HepG2 (cell line): Measurements from ENCODE around the gene CARHSP1. TPM values are rescaled to one million over a fixed set of nuclear protein-coding genes. Genes with fewer than 3 reads are reported as not detected.

Experiments used
- FOSL1 ChIP-seq: sonication (generic); formaldehyde crosslinking; IDR thresholded peaks from 2 replicates; pipeline ENCODE4 v1.9.0; 2021; ENCODE audit warnings: missing genetic modification reagents, borderline replicate concordance
- MTA1 ChIP-seq: sonication (generic); formaldehyde crosslinking; IDR thresholded peaks from 2 replicates; pipeline ENCODE4 v1.4.0; 2020; ENCODE audit warnings: missing genetic modification reagents, mild to moderate bottlenecking, borderline replicate concordance
- NR1H2 ChIP-seq: sonication (generic); formaldehyde crosslinking; IDR thresholded peaks from 2 replicates; pipeline ENCODE4 v1.8.1; 2022; ENCODE audit warnings: low read depth, missing genetic modification reagents, borderline replicate concordance
- NRL ChIP-seq: sonication (generic); formaldehyde crosslinking; IDR thresholded peaks from 2 replicates; pipeline ENCODE4 v1.5.0; 2020; ENCODE audit warnings: missing genetic modification reagents, mild to moderate bottlenecking, moderate library complexity, borderline replicate concordance
- PLRG1 ChIP-seq: fragments of 450-650 bp; conservative IDR thresholded peaks from 2 replicates; pipeline ENCODE4 v1.6.1; 2016
- SOX13 ChIP-seq, 3 experiments: fragments of 450-650 bp in 1 of 3; sonication (generic) in 1 of 3; formaldehyde crosslinking in 1 of 3; IDR thresholded peaks in 2 of 3; conservative IDR thresholded peaks in 1 of 3; 2 replicates each; pipeline versions ENCODE4 v1.5.0 to v1.6.1; 2016 to 2020; ENCODE audit warnings: antibody characterized with exemption in 1 of 3, mild to moderate bottlenecking in 1 of 3, missing compliant biosample characterization in 1 of 3, missing genetic modification reagents in 1 of 3, moderate library complexity in 1 of 3
- U2AF2 ChIP-seq: fragments of 200-400 bp; formaldehyde crosslinking; IDR thresholded peaks from 2 replicates; pipeline ENCODE4 v1.6.1; 2017; ENCODE audit warnings: low read depth, mild to moderate bottlenecking, low read length
- ZNF556 ChIP-seq: sonication (generic); formaldehyde crosslinking; IDR thresholded peaks from 2 replicates; pipeline ENCODE4 v1.4.0; 2020; ENCODE audit warnings: mild to moderate bottlenecking, missing genetic modification reagents, borderline replicate concordance
- ZNF674 ChIP-seq: sonication (generic); formaldehyde crosslinking; IDR thresholded peaks from 2 replicates; pipeline ENCODE4 v1.5.0; 2020; ENCODE audit warnings: low read depth, mild to moderate bottlenecking, missing genetic modification reagents
- polyA plus RNA-seq, 8 experiments: library from polyadenylated mRNA; depleted of rRNA in 3 of 8; stranded (reverse) in 7 of 8; unstranded in 1 of 8; fragments of >200 nt; fragmentation: Illumina TruSeq in 4 of 8; extraction: Trizol in 4 of 8; gene quantifications; 2 replicates each; pipeline versions ENCODE4 v1.2.1 to v1.2.3, GENCODE V29; 2011 to 2016; ENCODE audit warnings: low read depth in 4 of 8, missing spikeins in 1 of 8, mixed read lengths in 1 of 8; ENCODE audit not compliant: insufficient read depth in 1 of 8
- total RNA-seq, 5 experiments: library from RNA; depleted of rRNA; stranded (reverse); fragments of >200 nt; fragmentation: Illumina TruSeq; extraction: Trizol; gene quantifications; 2 replicates each; pipeline ENCODE4 v1.2.3, GENCODE V29; 2016; ENCODE audit warnings: low read depth in 1 of 5
- TF ChIP-seq, protein P1 (sequence below): sonication (generic); formaldehyde crosslinking; IDR thresholded peaks from 2 replicates; pipeline ENCODE4 v1.4.0; 2020; ENCODE audit warnings: mild to moderate bottlenecking, low read depth, missing genetic modification reagents
- TF ChIP-seq, protein P2 (sequence below): sonication (generic); formaldehyde crosslinking; IDR thresholded peaks from 2 replicates; pipeline ENCODE4 v1.8.1; 2023; ENCODE audit warnings: mild to moderate bottlenecking, moderate library complexity, missing genetic modification reagents
- TF ChIP-seq, protein P3 (sequence below): IDR thresholded peaks from 2 replicates; pipeline ENCODE4 v1.6.1; 2016; ENCODE audit warnings: low read depth, missing genetic modification reagents, missing compliant biosample characterization
- TF ChIP-seq, protein P4 (sequence below): sonication (generic); formaldehyde crosslinking; IDR thresholded peaks from 2 replicates; pipeline ENCODE4 v1.5.1; 2020; ENCODE audit warnings: mild to moderate bottlenecking, missing genetic modification reagents, borderline replicate concordance
- TF ChIP-seq, protein P5 (sequence below): IDR thresholded peaks from 2 replicates; pipeline ENCODE4 v1.6.1; 2012; ENCODE audit warnings: inconsistent platforms

CARHSP1 gene
- total and polyA plus RNA-seq, 2 of the 13 experiments (the other 11 are each of a cell fraction or from before 2014, with no cell fraction given), result 173 to 345 TPM

DNA sequence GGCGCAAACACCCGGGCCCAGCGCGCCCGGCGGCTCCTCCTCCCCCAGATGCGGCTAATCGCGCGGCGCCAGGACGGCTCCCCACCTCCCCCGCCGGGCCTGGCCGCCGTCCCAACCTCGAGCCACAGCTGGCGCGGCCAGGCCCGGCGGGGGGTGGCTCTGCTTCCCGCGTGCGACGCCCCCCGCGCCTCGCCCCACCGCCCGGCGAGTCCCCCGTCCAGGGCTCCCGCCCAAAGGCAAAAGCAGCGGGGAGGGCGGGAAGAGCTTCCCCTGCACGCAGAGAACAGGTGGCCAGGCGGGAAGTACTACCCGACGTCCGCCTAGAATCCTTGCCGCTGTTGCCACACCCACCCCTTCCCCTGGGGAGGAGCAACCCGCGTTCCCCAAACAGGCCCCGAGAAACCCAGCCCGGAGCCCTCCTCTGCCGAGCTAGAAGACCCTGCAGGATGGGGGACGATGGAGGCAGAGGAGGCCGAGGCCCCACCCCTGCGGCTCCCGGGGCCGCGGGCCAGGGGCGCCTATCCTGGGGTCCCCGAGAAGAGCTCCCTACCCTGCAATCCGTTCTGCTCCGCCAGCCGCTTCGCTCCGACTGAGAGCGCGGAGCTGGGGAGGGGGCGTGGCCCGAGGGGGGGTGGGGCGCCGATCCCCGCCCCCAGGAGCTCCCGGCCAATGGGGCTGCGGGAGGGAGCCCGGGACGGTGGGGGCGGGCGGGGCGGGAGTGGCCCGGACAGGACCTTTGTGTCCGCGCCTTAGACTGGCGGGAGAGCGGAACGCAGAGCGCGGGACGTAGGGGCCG, at the start of gene CARHSP1 (continued):
- TF ChIP-seq, protein P1, sequence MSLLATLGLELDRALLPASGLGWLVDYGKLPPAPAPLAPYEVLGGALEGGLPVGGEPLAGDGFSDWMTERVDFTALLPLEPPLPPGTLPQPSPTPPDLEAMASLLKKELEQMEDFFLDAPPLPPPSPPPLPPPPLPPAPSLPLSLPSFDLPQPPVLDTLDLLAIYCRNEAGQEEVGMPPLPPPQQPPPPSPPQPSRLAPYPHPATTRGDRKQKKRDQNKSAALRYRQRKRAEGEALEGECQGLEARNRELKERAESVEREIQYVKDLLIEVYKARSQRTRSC (CRISPR knock-in tag), result no peak
- no peak for TF ChIP-seq ZNF556 (CRISPR knock-in tag)
- peak; percentile 3; the same call in 1 of the 2 replicates for TF ChIP-seq MTA1
- TF ChIP-seq NR1H2 (CRISPR knock-in tag), result no peak; the same call in 1 of the 2 replicates
- TF ChIP-seq, protein P2, sequence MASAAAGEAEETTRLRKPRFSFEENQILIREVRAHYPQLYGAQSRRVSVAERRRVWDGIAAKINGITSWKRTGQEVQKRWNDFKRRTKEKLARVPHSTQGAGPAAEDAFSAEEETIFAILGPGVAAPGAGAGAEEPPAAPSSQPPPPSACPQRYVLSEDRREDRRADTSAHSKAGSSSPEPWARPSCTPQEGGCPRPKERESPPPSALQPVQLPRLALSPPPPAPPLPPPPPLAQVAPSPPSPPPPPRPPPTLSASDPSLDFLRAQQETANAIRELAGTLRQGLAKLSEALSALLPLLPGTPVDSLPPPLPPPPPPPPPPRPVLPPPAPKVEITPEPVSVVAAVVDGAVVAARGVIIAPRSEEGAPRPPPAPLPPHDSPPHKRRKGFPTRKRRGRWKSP, result no peak
- no peak for TF ChIP-seq FOSL1
- no peak for TF ChIP-seq U2AF2
- no peak for TF ChIP-seq SOX13 (IDR thresholded peaks at IDR 0.05)
- peak in 1 of 2 experiments; percentile 90; a peak in 1 of 4 replicates for TF ChIP-seq SOX13 (CRISPR knock-in tag; conservative IDR thresholded peaks at IDR 0.05 in 1 of 2, IDR thresholded peaks at IDR 0.05 in 1 of 2)
- peak; percentile 78 for TF ChIP-seq NRL (CRISPR knock-in tag)
- 0 out of 2 replicates have a peak, but pooled peaks have one; percentile 12 for TF ChIP-seq ZNF674
- TF ChIP-seq, protein P3, sequence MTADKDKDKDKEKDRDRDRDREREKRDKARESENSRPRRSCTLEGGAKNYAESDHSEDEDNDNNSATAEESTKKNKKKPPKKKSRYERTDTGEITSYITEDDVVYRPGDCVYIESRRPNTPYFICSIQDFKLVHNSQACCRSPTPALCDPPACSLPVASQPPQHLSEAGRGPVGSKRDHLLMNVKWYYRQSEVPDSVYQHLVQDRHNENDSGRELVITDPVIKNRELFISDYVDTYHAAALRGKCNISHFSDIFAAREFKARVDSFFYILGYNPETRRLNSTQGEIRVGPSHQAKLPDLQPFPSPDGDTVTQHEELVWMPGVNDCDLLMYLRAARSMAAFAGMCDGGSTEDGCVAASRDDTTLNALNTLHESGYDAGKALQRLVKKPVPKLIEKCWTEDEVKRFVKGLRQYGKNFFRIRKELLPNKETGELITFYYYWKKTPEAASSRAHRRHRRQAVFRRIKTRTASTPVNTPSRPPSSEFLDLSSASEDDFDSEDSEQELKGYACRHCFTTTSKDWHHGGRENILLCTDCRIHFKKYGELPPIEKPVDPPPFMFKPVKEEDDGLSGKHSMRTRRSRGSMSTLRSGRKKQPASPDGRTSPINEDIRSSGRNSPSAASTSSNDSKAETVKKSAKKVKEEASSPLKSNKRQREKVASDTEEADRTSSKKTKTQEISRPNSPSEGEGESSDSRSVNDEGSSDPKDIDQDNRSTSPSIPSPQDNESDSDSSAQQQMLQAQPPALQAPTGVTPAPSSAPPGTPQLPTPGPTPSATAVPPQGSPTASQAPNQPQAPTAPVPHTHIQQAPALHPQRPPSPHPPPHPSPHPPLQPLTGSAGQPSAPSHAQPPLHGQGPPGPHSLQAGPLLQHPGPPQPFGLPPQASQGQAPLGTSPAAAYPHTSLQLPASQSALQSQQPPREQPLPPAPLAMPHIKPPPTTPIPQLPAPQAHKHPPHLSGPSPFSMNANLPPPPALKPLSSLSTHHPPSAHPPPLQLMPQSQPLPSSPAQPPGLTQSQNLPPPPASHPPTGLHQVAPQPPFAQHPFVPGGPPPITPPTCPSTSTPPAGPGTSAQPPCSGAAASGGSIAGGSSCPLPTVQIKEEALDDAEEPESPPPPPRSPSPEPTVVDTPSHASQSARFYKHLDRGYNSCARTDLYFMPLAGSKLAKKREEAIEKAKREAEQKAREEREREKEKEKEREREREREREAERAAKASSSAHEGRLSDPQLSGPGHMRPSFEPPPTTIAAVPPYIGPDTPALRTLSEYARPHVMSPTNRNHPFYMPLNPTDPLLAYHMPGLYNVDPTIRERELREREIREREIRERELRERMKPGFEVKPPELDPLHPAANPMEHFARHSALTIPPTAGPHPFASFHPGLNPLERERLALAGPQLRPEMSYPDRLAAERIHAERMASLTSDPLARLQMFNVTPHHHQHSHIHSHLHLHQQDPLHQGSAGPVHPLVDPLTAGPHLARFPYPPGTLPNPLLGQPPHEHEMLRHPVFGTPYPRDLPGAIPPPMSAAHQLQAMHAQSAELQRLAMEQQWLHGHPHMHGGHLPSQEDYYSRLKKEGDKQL (CRISPR knock-in tag), result 0 out of 2 replicates have a peak, but pooled peaks have one; percentile 7
- no peak for TF ChIP-seq PLRG1
- TF ChIP-seq, protein P4, sequence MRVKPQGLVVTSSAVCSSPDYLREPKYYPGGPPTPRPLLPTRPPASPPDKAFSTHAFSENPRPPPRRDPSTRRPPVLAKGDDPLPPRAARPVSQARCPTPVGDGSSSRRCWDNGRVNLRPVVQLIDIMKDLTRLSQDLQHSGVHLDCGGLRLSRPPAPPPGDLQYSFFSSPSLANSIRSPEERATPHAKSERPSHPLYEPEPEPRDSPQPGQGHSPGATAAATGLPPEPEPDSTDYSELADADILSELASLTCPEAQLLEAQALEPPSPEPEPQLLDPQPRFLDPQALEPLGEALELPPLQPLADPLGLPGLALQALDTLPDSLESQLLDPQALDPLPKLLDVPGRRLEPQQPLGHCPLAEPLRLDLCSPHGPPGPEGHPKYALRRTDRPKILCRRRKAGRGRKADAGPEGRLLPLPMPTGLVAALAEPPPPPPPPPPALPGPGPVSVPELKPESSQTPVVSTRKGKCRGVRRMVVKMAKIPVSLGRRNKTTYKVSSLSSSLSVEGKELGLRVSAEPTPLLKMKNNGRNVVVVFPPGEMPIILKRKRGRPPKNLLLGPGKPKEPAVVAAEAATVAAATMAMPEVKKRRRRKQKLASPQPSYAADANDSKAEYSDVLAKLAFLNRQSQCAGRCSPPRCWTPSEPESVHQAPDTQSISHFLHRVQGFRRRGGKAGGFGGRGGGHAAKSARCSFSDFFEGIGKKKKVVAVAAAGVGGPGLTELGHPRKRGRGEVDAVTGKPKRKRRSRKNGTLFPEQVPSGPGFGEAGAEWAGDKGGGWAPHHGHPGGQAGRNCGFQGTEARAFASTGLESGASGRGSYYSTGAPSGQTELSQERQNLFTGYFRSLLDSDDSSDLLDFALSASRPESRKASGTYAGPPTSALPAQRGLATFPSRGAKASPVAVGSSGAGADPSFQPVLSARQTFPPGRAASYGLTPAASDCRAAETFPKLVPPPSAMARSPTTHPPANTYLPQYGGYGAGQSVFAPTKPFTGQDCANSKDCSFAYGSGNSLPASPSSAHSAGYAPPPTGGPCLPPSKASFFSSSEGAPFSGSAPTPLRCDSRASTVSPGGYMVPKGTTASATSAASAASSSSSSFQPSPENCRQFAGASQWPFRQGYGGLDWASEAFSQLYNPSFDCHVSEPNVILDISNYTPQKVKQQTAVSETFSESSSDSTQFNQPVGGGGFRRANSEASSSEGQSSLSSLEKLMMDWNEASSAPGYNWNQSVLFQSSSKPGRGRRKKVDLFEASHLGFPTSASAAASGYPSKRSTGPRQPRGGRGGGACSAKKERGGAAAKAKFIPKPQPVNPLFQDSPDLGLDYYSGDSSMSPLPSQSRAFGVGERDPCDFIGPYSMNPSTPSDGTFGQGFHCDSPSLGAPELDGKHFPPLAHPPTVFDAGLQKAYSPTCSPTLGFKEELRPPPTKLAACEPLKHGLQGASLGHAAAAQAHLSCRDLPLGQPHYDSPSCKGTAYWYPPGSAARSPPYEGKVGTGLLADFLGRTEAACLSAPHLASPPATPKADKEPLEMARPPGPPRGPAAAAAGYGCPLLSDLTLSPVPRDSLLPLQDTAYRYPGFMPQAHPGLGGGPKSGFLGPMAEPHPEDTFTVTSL (CRISPR knock-in tag), result no peak
- TF ChIP-seq, protein P5, sequence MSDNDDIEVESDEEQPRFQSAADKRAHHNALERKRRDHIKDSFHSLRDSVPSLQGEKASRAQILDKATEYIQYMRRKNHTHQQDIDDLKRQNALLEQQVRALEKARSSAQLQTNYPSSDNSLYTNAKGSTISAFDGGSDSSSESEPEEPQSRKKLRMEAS, result no peak
